ENCODE results near the gene USP21. TPM values are rescaled to one million over a fixed set of nuclear protein-coding genes. Genes with fewer than 3 reads are reported as not detected.

The USP21 gene
- total RNA-seq, 1 experiment from 2014 or later = 9.1 TPM

- no peak for DNase-seq (ENCODE audit: low read depth)
Measured at GRCh38 chr1:161168906-161169305, 9.6 kb downstream of the USP21 start.

- DNase-seq (ENCODE audit: low read depth) = no peak
Measured at GRCh38 chr1:161171191-161171590, 11.9 kb downstream of the USP21 start.

GRCh38 chr1:161171696-161172095, 12.4 kb downstream of the USP21 start:
- DNase-seq (ENCODE audit: low read depth) = no peak

- DNase-seq (ENCODE audit: low read depth) = no peak
Measured at GRCh38 chr1:161172349-161172748, 13.0 kb downstream of the USP21 start.

GRCh38 chr1:161172776-161173376, 13.6 kb downstream of the USP21 start:
- peak; percentile 92 for DNase-seq (ENCODE audit: low read depth)

- no peak for DNase-seq (ENCODE audit: low read depth)
Measured at GRCh38 chr1:161173711-161174110, 14.4 kb downstream of the USP21 start.

GRCh38 chr1:161174911-161175310, 15.6 kb downstream of the USP21 start:
- no peak for DNase-seq (ENCODE audit: low read depth)

- no peak for DNase-seq (ENCODE audit: low read depth)
Measured at GRCh38 chr1:161175771-161176453, 16.6 kb downstream of the USP21 start.

- no peak for DNase-seq (ENCODE audit: low read depth)
Measured at GRCh38 chr1:161176468-161177111, 17.3 kb downstream of the USP21 start.

- DNase-seq (ENCODE audit: low read depth) = peak; percentile 62
Measured at GRCh38 chr1:161177112-161177935, 18.0 kb downstream of the USP21 start, which contains the start of gene B4GALT3. B4GALT3 (minus strand) TSS chr1:161177507; CDS start chr1:161176060, 1,447 bp downstream.

GRCh38 chr1:161177936-161178244, 18.6 kb downstream of the USP21 start:
- DNase-seq (ENCODE audit: low read depth) = no peak

- no peak for DNase-seq (ENCODE audit: low read depth)
Measured at GRCh38 chr1:161179698-161180097, 20.4 kb downstream of the USP21 start.

GRCh38 chr1:161180639-161181038, 21.3 kb downstream of the USP21 start:
- peak; percentile 55 for DNase-seq (ENCODE audit: low read depth)

- DNase-seq (ENCODE audit: low read depth) = peak; percentile 77
Measured at GRCh38 chr1:161182214-161182613, 22.9 kb downstream of the USP21 start.

- DNase-seq (ENCODE audit: low read depth) = peak; percentile 98
Measured at GRCh38 chr1:161185282-161185682, 26.0 kb downstream of the USP21 start.

- DNase-seq (ENCODE audit: low read depth) = no peak
Measured at GRCh38 chr1:161185732-161186311, 26.5 kb downstream of the USP21 start.

GRCh38 chr1:161187311-161187710, 28.0 kb downstream of the USP21 start:
- no peak for DNase-seq (ENCODE audit: low read depth)

- no peak for DNase-seq (ENCODE audit: low read depth)
Measured at GRCh38 chr1:161188381-161188780, 29.1 kb downstream of the USP21 start.

- DNase-seq (ENCODE audit: low read depth) = no peak
Measured at GRCh38 chr1:161189036-161189435, 29.7 kb downstream of the USP21 start.

- DNase-seq (ENCODE audit: low read depth) = no peak
Measured at GRCh38 chr1:161190962-161191521, 31.7 kb downstream of the USP21 start.

- no peak for DNase-seq (ENCODE audit: low read depth)
Measured at GRCh38 chr1:161191971-161192370, 32.7 kb downstream of the USP21 start.

All from LHCN-M2 (cell line).